ENCODE results near the gene RRP15.

The RRP15 gene

DNA sequence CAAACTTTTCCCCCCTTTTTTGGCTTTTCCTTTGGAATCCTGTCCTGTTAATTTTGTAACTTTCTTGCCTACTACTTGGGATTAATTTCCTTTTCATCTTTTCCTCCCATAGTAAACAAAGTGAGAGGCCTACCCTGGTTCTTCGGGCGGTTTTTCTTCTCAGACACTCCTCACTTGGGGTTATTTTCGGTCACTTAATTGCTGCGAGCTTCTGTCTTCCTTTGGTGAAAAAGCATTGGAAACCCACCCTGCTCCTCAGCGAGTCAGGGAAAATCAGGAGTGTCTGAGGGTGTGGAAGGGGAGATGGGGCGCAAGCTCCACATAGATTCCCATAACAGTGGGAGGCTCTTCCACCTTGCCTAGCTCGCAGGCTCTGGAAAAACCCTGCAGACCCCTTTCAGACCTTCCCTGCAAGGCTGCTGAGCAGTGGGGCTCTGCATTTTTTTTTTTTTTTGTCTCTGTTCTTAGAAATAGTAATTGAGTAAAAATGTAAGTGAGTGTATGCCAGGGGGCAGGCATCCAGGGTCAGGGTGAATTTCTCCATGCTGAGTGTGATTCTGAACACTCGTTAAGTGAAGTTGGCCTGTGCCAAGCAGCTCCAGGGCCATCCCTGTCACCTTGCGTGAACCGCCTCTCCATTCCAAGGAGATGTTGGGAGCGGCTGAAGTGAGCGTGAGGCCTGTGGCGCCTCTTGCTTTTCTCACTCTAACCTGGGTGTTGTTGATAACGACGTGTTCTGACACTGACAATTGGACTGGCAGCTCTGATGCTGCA is 80.3 kb downstream of the RRP15 start:
- DNase-seq (ENCODE audit: low spot score), result no peak
- in situ Hi-C loops (cut with MboI; ENCODE audit: low sequenced_read_pairs, unreplicated experiment), result no loop called here

DNA sequence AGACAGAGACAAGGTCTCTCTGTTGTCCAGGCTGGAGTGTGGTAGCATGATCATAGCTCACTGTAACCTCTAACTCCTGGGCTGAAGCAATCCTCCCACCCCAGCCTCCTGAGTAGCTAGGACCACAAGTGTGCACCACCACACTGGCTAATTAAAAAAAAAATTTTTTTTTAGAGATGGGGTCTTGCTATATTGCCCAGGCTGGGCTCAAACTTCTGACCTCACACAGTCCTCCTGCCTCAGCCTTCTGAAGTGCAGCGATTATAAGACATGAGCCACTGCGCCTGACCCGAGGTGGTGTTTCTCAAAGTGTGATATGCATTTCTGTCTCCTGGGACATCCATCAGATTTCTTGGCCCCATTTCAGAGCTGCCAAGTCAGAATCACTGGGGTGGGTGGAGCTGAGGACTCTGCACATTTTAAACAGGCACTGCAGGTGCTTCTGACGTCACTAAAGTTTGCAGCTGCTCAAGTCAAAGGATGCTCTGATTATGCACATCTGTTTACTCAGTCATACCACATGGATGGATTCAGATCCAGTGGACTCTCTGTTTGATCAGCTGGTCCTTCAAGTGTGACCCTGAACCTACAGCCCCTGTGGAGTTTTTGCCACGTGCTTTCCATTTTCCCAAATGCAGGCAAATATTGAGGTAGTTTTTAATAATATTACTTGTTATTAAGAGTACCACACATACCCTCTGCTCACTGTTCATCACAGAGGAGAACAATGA is 81.4 kb downstream of the RRP15 start:
- in situ Hi-C loops (cut with MboI; ENCODE audit: low sequenced_read_pairs, unreplicated experiment), result no loop called here

More for the DNA sequence above, 80.3 kb downstream of the RRP15 start:
- TF ChIP-seq, protein P1, sequence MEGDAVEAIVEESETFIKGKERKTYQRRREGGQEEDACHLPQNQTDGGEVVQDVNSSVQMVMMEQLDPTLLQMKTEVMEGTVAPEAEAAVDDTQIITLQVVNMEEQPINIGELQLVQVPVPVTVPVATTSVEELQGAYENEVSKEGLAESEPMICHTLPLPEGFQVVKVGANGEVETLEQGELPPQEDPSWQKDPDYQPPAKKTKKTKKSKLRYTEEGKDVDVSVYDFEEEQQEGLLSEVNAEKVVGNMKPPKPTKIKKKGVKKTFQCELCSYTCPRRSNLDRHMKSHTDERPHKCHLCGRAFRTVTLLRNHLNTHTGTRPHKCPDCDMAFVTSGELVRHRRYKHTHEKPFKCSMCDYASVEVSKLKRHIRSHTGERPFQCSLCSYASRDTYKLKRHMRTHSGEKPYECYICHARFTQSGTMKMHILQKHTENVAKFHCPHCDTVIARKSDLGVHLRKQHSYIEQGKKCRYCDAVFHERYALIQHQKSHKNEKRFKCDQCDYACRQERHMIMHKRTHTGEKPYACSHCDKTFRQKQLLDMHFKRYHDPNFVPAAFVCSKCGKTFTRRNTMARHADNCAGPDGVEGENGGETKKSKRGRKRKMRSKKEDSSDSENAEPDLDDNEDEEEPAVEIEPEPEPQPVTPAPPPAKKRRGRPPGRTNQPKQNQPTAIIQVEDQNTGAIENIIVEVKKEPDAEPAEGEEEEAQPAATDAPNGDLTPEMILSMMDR (IDR thresholded peaks at IDR 0.05; ENCODE audit: borderline replicate concordance, control extremely low read depth, extremely low read depth, insufficient read depth, missing control alignments), result no peak

DNA sequence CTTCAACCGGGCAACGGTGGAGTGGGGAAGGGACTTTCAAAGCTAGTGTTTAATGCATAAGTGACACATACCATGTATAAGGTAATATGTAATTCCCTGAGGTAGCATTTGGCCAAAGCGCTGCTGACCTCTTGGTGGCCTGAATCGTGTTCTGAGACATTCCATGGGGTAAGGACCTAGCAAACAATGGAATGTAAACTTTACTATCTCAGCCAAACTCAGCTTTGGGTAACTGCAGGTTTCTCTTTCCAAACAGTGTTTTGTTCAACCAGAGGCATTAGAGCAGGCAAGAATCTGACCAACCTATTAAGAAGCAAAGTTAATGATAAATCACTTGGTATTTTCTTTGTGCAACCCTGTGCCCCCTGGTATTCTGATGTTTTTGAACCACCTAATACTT is 82.0 kb downstream of the RRP15 start:
- DNase-seq (ENCODE audit: low spot score), result no peak
- in situ Hi-C loops (cut with MboI; ENCODE audit: low sequenced_read_pairs, unreplicated experiment), result no loop called here
- TF ChIP-seq, protein P1 (IDR thresholded peaks at IDR 0.05; ENCODE audit: borderline replicate concordance, control extremely low read depth, extremely low read depth, insufficient read depth, missing control alignments), result no peak

More for the DNA sequence above, 81.4 kb downstream of the RRP15 start:
- TF ChIP-seq, protein P1 (IDR thresholded peaks at IDR 0.05; ENCODE audit: borderline replicate concordance, control extremely low read depth, extremely low read depth, insufficient read depth, missing control alignments), result no peak
- DNase-seq (ENCODE audit: low spot score), result no peak

DNA sequence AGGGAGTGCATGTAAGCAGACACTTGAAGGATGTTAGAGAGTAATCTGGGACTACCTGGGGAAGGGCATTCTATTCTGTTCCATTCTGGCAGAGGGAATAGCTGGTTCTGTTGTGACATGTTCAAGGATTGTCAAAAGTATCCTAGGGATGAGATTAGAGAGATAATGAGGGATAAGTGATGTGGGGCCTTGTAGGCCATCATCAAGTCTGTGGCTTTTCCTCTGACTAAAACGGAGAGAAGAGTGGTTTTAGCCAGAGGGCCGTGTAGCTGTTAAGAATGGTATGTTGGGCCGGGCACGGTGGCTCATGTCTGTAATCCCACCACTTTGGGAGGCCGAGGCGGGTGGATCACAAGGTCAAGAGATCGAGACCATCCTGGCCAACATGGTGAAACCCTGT is 83.6 kb downstream of the RRP15 start:
- in situ Hi-C loops (cut with MboI; ENCODE audit: low sequenced_read_pairs, unreplicated experiment), result no loop called here
- no peak for DNase-seq (ENCODE audit: low spot score)
- TF ChIP-seq, protein P1 (IDR thresholded peaks at IDR 0.05; ENCODE audit: borderline replicate concordance, control extremely low read depth, extremely low read depth, insufficient read depth, missing control alignments), result no peak

DNA sequence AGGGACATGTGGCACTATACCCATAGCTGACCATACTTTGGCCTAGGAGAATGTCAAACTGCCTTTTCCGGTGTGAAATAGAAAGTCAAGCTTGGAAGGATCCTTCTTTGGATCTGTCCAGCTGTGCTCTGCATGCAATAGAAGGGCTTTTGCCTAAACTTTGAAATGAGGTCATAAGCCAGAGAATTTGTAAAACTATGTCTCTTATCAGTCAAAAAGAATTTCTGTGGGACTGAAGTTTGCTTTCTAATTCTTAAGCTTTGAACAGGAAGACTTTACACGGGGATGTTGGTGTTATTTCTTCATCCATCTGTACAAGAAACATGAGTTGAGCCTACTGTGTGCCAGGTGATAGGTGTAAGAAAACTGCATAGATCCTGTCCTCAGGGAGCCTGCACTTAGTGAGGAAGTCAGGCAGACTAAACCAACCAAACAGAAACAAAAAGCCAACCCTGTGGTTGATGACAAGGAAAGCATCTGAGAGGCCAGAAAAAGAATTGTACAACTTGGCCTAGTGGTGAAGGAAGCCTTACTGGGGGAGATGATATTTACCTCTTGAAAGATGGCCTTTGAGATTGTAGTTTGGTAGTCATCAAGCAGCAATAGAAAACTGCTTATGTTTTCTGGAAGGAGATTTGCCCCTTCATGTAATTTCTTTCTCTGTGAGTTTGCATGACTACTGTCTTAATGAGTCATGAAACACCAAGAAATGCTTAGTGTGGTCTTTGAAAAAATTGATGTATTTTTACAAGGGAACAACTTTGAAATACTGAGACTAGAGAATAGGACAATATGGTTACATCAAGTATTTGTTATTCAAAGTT is 84.8 kb downstream of the RRP15 start:
- TF ChIP-seq, protein P1 (IDR thresholded peaks at IDR 0.05; ENCODE audit: borderline replicate concordance, control extremely low read depth, extremely low read depth, insufficient read depth, missing control alignments), result no peak
- in situ Hi-C loops (cut with MboI; ENCODE audit: low sequenced_read_pairs, unreplicated experiment), result no loop called here
- no peak for DNase-seq (ENCODE audit: low spot score)

All from GM13976 (cell line).